CD4-positive, CD25-positive, alpha-beta regulatory T cell (primary cell): ENCODE results near the gene NCLN. TPM values are rescaled to one million over a fixed set of nuclear protein-coding genes. Genes with fewer than 3 reads are reported as not detected.

Experiments
- ATAC-seq, 2 donors: fragments of 150-1000 bp; cut with Tn5 transposase; one replicate each; pipeline ENCODE4 v1.10.0; 2021; ENCODE audit warnings: low read depth in 2 of 2, moderate number of reproducible peaks in 2 of 2, moderate library complexity in 1 of 2
- DNase-seq, 3 donors: peaks; one replicate each; pipeline versions ENCODE4 v3.0.0 to v3.0.0-alpha.2; 2012 to 2022; ENCODE audit warnings: mixed read lengths in 1 of 3
- H3K27ac ChIP-seq: one replicate; pipeline ENCODE4 v1.7.0; 2013; ENCODE audit warnings: mild to moderate bottlenecking, low read length; ENCODE audit not compliant: insufficient read depth, poor library complexity, severe bottlenecking
- H3K27me3 ChIP-seq: one replicate; pipeline ENCODE4 v1.7.0; 2013; ENCODE audit warnings: low read length; ENCODE audit not compliant: control insufficient read depth, insufficient read depth
- H3K36me3 ChIP-seq: one replicate; pipeline ENCODE4 v1.7.0; 2013; ENCODE audit warnings: mild to moderate bottlenecking, low read length, moderate library complexity; ENCODE audit not compliant: control insufficient read depth, insufficient read depth
- H3K4me1 ChIP-seq: 2 replicates; pipeline ENCODE4 v1.7.0; 2013; ENCODE audit warnings: mild to moderate bottlenecking, low read length; ENCODE audit not compliant: insufficient read depth, control insufficient read depth, poor library complexity, severe bottlenecking
- H3K4me3 ChIP-seq: one replicate; pipeline ENCODE4 v1.7.0; 2013; ENCODE audit warnings: low read depth, mild to moderate bottlenecking, low read length, moderate library complexity
- H3K9me3 ChIP-seq, 2 experiments: 1 replicate in 1 of 2; 2 replicates in 1 of 2; pipeline ENCODE4 v1.7.0; 2013; ENCODE audit warnings: low read length in 2 of 2, mild to moderate bottlenecking in 1 of 2, moderate library complexity in 1 of 2; ENCODE audit not compliant: control insufficient read depth in 2 of 2
- H3K27ac Mint-ChIP-seq, 3 donors: one replicate each; pipeline ENCODE4 v1.8.0; 2020 to 2022; ENCODE audit warnings: mild to moderate bottlenecking in 3 of 3, mixed read lengths in 3 of 3, moderate library complexity in 2 of 3
- H3K27me3 Mint-ChIP-seq: one replicate; pipeline ENCODE4 v1.8.0; 2022; ENCODE audit warnings: mild to moderate bottlenecking, mixed read lengths
- H3K36me3 Mint-ChIP-seq: one replicate; pipeline ENCODE4 v1.8.0; 2020; ENCODE audit warnings: mixed read lengths
- H3K4me1 Mint-ChIP-seq, 4 donors: one replicate each; pipeline ENCODE4 v1.8.0; 2020 to 2022; ENCODE audit warnings: mixed read lengths in 4 of 4, mild to moderate bottlenecking in 1 of 4
- H3K4me3 Mint-ChIP-seq, 4 donors: one replicate each; pipeline ENCODE4 v1.8.0; 2020 to 2022; ENCODE audit warnings: mild to moderate bottlenecking in 4 of 4, mixed read lengths in 4 of 4, moderate library complexity in 3 of 4
- H3K9me3 Mint-ChIP-seq, 7 donors: one replicate each; pipeline ENCODE4 v1.8.0; 2020 to 2022; ENCODE audit warnings: mixed read lengths in 7 of 7, mild to moderate bottlenecking in 3 of 7, moderate library complexity in 2 of 7
- polyA plus RNA-seq, 4 donors: library from polyadenylated mRNA; unstranded; fragments of 300-500 nt; fragmentation: Illumina TruSeq; gene quantifications; one replicate each; pipeline ENCODE4 v1.2.3, GENCODE V29; 2021
- total RNA-seq: library from RNA; stranded (reverse); gene quantifications from one replicate; pipeline ENCODE4 v1.2.3, GENCODE V29; 2022

The NCLN gene
- total and polyA plus RNA-seq, 5 donors from 2014 or later: 13.3 to 48.0 (median 25.0) TPM

GRCh38 chr19:3253270-3253669, 67.5 kb downstream of the NCLN start:
- H3K36me3 ChIP-seq: no peaks in the 10 kb centered on the region
- Mint-ChIP-seq H3K36me3 (no peaks in the 10 kb centered on the region), H3K9me3 (peaks cover 0 to 16% (median 4%) of the 10 kb centered on the region in 7 donors), H3K27me3 (peaks cover 9% of the 10 kb centered on the region), H3K27ac (no peak overlapping the region), H3K4me3 (no peak overlapping the region), H3K4me1 (no peaks in the 10 kb centered on the region)
- H3K27ac ChIP-seq: no peak overlapping the region
- ATAC-seq (no peak), DNase-seq (no peak)
- H3K27me3 ChIP-seq: no peaks in the 10 kb centered on the region
- H3K4me3 ChIP-seq: no peak overlapping the region
- H3K4me1 ChIP-seq: no peaks in the 10 kb centered on the region
- peaks cover 5 to 11% of the 10 kb centered on the region in 2 experiments for H3K9me3 ChIP-seq

GRCh38 chr19:3254520-3254919, 68.8 kb downstream of the NCLN start:
- H3K4me1 Mint-ChIP-seq: no peaks in the 10 kb centered on the region
- H3K27me3 Mint-ChIP-seq: peaks cover 17% of the 10 kb centered on the region
- peak overlapping the region in 1 of 3 donors; percentile 18 for H3K27ac Mint-ChIP-seq
- no peak overlapping the region for H3K4me3 ChIP-seq
- peaks cover 5 to 11% of the 10 kb centered on the region in 2 experiments for H3K9me3 ChIP-seq
- H3K4me1 ChIP-seq: no peaks in the 10 kb centered on the region
- DNase-seq (no peak), ATAC-seq (no peak)
- H3K27me3 ChIP-seq: no peaks in the 10 kb centered on the region
- peaks cover 0 to 16% (median 4%) of the 10 kb centered on the region in 7 donors for H3K9me3 Mint-ChIP-seq
- no peak overlapping the region for H3K27ac ChIP-seq
- H3K4me3 Mint-ChIP-seq: no peak overlapping the region
- H3K36me3 Mint-ChIP-seq: no peaks in the 10 kb centered on the region
- no peaks in the 10 kb centered on the region for H3K36me3 ChIP-seq

DNA sequence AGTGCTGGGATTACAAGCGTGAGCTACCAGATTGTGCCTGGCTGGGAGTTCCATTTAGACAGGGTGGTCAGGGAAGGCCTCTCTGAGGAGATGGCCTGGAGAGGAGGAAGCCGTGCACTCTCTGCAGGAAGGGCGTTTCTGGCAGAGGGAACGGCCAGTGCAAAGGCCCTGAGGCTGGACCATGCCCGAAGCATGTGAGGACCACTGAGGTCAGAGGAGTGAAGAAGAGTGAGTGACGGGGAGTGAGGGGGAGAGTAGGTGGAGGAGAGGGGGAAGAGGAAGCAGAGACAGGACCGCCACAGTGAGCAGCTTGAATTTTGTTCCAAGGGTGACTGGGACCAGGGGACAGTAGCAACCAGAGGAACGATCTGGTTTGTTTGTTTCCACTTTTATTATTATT, 71.3 kb downstream of the NCLN start:
- H3K27me3 Mint-ChIP-seq: peaks cover 13% of the 10 kb centered on the region
- ATAC-seq: no peak

More for the DNA sequence above, 71.3 kb downstream of the NCLN start:
- Histone ChIP-seq H3K36me3 (no peaks in the 10 kb centered on the region), H3K27me3 (no peaks in the 10 kb centered on the region), H3K9me3 (peaks cover 5 to 11% of the 10 kb centered on the region in 2 experiments), H3K4me1 (no peaks in the 10 kb centered on the region), H3K4me3 (no peak overlapping the region), H3K27ac (no peak overlapping the region)
- Mint-ChIP-seq H3K4me3 (no peak overlapping the region), H3K4me1 (no peaks in the 10 kb centered on the region), H3K36me3 (no peaks in the 10 kb centered on the region), H3K27ac (no peak overlapping the region), H3K9me3 (peaks cover 0 to 16% (median 4%) of the 10 kb centered on the region in 7 donors)
- DNase-seq: no peak

Other genes with a start within 250 kb of the NCLN start
- 2.4 TPM for gene ZNF77, start 241.0 kb upstream of the NCLN start, total RNA-seq
- gene ZNF77, start 241.0 kb upstream of the NCLN start, polyA plus RNA-seq: 1 to 10 TPM in 3 of 4 donors, under 1 TPM in 1; 0.48 to 3.0 (median 2.3) TPM
- gene TLE6, start 208.4 kb upstream of the NCLN start, total RNA-seq: not detected
- gene TLE6, start 208.4 kb upstream of the NCLN start, polyA plus RNA-seq: not detected
- gene TLE2, start 156.7 kb upstream of the NCLN start, total RNA-seq: 9.3 TPM
- 1 to 10 TPM; 3.1 to 4.5 (median 3.9) TPM for gene TLE2, start 156.7 kb upstream of the NCLN start, polyA plus RNA-seq
- 1,009 TPM for gene TLE5, start 123.4 kb upstream of the NCLN start, total RNA-seq
- 100 to 1,000 TPM; 608 to 773 (median 661) TPM for gene TLE5, start 123.4 kb upstream of the NCLN start, polyA plus RNA-seq
- 0.81 TPM for gene GNA11, start 91.6 kb upstream of the NCLN start, total RNA-seq
- gene GNA11, start 91.6 kb upstream of the NCLN start, polyA plus RNA-seq: under 1 TPM in 3 of 4 donors, not detected in 1; 0.21 to 0.44 (median 0.23) TPM
- gene GNA15, start 49.9 kb upstream of the NCLN start, total RNA-seq: 43.0 TPM
- 1 to 10 TPM; 4.1 to 8.0 (median 6.2) TPM for gene GNA15, start 49.9 kb upstream of the NCLN start, polyA plus RNA-seq
- 159 TPM for gene S1PR4, start 7.2 kb upstream of the NCLN start, total RNA-seq
- gene S1PR4, start 7.2 kb upstream of the NCLN start, polyA plus RNA-seq: 100 to 1,000 TPM; 706 to 902 (median 799) TPM
- gene CELF5, start 38.7 kb downstream of the NCLN start, total RNA-seq: 0.17 TPM
- gene CELF5, start 38.7 kb downstream of the NCLN start, polyA plus RNA-seq: not detected
- 17.8 TPM for gene NFIC, start 180.7 kb downstream of the NCLN start, total RNA-seq
- 1 to 10 TPM; 3.7 to 5.8 (median 4.0) TPM for gene NFIC, start 180.7 kb downstream of the NCLN start, polyA plus RNA-seq